IPS DF 19.7 (cell line): ENCODE results near the gene CADM1.

Source experiments
- DNase-seq: peaks from one replicate; pipeline ENCODE4 v3.0.0-alpha.2; 2013; ENCODE audit warnings: low read depth, low spot score

The CADM1 gene

GRCh38 chr11:115153135-115153534 lies 351.1 kb downstream of the CADM1 start:
- DNase-seq, result no peak

DNA sequence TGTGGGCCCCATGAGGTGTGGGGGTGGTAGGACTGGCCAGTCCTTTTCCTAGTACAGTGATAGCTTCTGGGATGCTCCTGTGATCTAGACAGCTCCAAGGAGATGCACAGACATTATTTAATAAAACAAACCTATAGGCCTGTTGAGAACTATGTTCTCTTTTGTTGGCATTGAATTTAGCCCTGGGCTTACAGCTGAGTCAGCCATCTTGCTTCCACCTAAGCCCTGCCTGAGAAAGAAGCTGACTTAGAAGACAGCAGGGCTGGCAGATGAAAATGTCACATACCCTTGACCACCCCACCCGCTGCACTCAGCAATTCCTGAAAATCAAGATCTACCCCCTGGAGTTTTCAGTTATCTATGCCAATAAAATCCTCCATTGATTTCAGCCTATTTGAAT lies 353.2 kb downstream of the CADM1 start:
- DNase-seq, result no peak

GRCh38 chr11:115148691-115149090 lies 355.5 kb downstream of the CADM1 start:
- DNase-seq, result no peak

GRCh38 chr11:115148101-115148500 lies 356.1 kb downstream of the CADM1 start:
- no peak for DNase-seq

- no peak for DNase-seq
Observed at GRCh38 chr11:115147243-115147807, 356.9 kb downstream of the CADM1 start.

GRCh38 chr11:115146425-115146824 lies 357.8 kb downstream of the CADM1 start:
- no peak for DNase-seq

DNA sequence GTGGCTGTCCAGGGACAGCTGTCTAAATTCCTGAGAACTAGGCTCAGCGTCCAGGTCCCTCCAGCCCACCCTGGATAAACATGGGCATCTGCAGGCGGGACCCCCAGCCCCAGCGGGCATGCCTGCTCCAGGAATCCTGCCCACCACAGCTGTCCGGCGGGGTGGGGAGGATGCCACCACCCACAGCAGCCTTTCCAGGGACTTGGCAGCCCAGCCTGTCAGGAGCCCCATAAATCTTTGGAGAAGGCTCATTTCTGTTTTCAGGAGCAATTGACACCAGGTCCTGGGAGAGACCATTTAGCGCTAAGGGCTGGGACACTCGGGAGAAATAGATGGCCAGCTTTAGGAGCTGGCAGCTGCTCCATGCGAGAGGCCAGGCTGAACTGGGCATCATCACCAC lies 358.9 kb downstream of the CADM1 start:
- no peak for DNase-seq

DNA sequence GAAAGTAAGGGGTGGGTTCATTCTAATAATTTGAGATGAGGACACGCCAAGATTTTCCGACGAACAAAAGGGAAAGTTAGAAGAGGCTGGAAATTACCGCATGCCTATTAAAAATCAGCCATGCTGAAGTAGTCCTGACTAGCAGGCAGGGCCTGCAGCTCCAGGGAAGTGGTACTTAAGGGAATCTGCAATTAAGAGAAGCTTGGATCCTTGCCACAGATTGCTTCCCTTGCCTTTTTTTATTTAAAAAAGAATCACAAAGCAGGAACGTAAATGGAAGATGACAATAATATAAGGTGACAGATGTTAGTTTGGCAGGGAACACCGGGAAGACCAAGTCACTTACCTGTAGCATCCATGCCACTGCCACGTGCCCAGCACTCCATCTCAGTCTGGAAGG lies 359.3 kb downstream of the CADM1 start:
- DNase-seq, result no peak

DNA sequence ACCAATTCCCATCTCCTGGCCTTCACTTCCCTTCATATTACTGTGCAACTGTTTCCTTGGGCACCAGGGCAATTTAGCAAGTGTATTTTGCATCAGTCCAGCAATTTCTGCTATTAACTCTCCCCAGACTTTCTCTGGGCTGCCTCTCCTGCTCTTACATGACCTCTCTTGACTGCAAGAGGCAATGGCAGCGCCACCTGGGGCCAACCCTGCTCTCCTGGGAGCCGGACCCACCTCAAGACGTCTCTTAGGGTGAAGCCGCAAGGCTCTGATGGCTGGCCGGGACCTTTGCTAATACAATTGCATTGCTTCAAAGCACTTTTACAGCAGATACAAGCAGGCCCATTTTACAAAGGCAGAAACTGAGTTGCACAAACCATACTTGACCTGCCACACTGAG lies 360.2 kb downstream of the CADM1 start:
- no peak for DNase-seq

- DNase-seq, result no peak
Observed at GRCh38 chr11:115141231-115142114, 362.7 kb downstream of the CADM1 start.

GRCh38 chr11:115135936-115136335 lies 368.3 kb downstream of the CADM1 start:
- no peak for DNase-seq

GRCh38 chr11:115134926-115135325 lies 369.3 kb downstream of the CADM1 start:
- DNase-seq, result no peak

DNA sequence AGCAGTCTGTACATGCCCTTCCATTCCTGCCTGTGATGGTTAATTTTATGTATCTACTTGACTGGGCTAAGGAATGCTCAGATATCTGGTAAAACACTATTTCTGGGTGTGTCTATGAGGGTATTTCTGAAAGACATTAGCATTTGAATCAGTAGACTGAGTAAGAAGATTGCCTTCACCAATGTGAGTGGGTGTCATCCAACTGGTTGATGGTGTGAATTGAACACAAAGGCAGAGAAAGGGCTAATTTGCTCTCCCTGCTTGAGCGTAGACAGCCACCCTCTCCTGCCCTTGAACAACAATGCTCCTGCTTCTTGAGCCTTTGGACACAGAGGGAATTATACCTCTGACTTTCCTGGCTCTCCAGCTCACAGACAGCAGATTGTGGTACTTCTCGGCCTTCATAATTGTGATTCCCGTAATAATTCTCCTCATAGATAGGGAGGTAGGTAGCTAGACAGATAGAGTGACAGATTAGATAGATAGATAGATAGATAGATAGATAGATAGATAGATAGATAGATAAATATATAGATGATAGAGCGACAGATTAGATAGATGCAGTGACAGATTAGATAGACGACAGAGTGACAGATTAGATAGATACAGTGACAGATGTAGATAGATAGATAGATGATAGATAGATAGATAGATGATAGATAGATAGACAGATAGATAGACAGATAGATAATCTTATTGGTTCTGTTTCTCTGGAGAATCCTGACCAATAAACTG lies 370.6 kb downstream of the CADM1 start:
- no peak for DNase-seq

GRCh38 chr11:115132436-115133228 lies 371.6 kb downstream of the CADM1 start:
- no peak for DNase-seq

GRCh38 chr11:115129473-115130289 lies 374.5 kb downstream of the CADM1 start:
- DNase-seq, result no peak

DNA sequence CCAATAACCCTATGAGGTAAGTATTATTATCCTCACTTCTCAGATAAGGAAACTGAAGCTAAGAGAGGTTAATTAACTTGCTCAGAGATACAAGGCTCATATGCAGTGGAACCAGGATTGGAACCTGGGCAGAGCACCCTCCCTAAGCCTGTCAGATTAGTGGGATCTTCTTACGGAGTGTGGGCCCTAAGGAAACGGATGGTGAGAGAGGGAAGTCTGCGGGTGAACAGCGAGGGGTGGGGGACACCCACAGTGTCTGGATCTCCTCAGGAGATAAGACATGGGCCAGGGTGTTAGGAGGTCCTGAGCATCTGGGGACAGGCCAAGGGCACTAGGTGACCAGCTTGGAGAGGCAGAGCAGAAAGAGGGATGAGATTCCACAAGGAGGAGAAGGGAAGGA lies 376.0 kb downstream of the CADM1 start:
- DNase-seq, result no peak

DNA sequence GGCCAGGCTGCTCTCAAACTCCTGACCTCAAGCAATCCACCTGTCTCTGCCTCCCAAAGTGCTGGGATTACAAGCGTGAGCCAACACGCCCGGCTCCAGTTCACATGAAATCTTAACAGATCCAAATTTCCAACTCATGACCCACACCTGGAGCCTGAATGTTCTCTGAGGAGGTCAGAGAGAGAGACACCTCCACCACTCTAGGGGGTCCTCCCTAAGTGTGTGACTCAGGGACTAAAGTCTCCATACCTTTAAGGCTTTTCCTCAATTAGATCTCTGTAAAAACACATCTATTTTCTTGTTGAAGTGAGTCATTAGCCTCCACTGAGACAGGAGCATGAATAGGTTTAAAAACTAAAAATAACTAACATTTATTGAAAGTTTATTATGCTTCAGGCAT lies 376.4 kb downstream of the CADM1 start:
- DNase-seq, result no peak

DNA sequence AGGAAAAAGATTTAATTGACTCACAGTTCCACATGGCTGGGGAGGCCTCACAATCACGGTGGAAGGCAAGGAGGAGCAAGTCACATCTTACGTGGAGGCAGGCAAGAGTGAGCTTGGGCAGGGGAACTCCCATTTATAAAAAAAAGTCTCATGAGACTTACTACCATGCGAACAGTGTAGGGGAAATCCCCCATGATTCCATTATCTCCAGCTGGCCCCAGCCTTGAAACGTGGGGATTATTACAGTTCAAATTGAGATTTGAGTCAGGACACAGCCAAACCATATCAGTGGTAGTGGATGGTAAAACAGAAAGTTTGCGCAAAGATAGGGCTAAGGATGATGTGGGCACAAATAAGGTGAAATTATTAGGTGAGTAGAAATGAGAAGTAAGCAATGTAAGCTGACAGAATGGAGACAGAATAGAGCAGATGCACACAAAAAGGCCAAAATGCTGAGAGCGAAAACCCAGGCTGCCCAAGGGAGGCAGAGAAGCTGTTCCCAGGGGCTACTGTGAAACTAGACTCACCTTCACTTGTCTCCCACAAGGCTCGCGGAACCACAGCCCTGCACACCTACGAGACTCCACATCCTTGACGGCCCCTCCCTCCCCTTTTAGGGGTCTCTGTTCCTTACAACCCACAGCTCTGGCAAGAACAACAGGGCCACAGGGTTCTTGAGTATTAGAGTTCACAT lies 377.6 kb downstream of the CADM1 start:
- no peak for DNase-seq

GRCh38 chr11:115126092-115126491 lies 378.1 kb downstream of the CADM1 start:
- DNase-seq, result no peak

GRCh38 chr11:115124786-115125185 lies 379.4 kb downstream of the CADM1 start:
- DNase-seq, result no peak
